IMR-90 (cell line): Measurements from ENCODE around the gene HGF. TPM values are rescaled to one million over a fixed set of nuclear protein-coding genes. Genes with fewer than 3 reads are reported as not detected.

Experiments
- ATAC-seq: fragments of 200-7000 bp; cut with Tn5 transposase; 2 replicates; pipeline ENCODE4 v1.9.1; 2020; ENCODE audit warnings: low read depth, mild to moderate bottlenecking, moderate library complexity
- BruUV-seq: library from RNA; stranded (reverse); fragments of 400-500 nt; replicated peaks from 2 replicates; lab custom pipeline; 2021; lab: Mats Ljungman, UMichigan
- CTCF ChIA-PET: fragments of 300-600 bp; formaldehyde crosslinking; extraction: SDS; loops from one replicate; lab custom pipeline; 2021; ENCODE audit warnings: antibody characterized with exemption; lab: Yijun Ruan, JAX
- POLR2A ChIA-PET: fragments of 300-600 bp; sonication (Branson Sonifier 250); formaldehyde crosslinking; loops from one replicate; lab custom pipeline; 2022; ENCODE audit warnings: antibody characterized with exemption; ENCODE audit not compliant: unreplicated experiment; lab: Charles Lee
- DNase-seq: peaks from one replicate; pipeline ENCODE4 v3.0.0; 2013
- H2AFZ ChIP-seq: replicated peaks from 2 replicates; pipeline ENCODE3; 2013; ENCODE audit warnings: low read length, mild to moderate bottlenecking; ENCODE audit not compliant: poor library complexity
- H2AK5ac ChIP-seq: 2 replicates; pipeline ENCODE4 v1.6.1; 2013; ENCODE audit warnings: low read depth, low read length, inconsistent platforms
- H2AK9ac ChIP-seq: replicated peaks from 2 replicates; pipeline ENCODE3; 2013; ENCODE audit warnings: mild to moderate bottlenecking, low read depth, low read length, moderate library complexity; ENCODE audit not compliant: poor library complexity
- H2BK120ac ChIP-seq: 2 replicates; pipeline ENCODE4 v1.6.1; 2013; ENCODE audit warnings: low read depth, low read length, inconsistent platforms
- H2BK15ac ChIP-seq: 3 replicates; pipeline ENCODE4 v1.6.1; 2013; ENCODE audit warnings: low read depth, low read length, inconsistent platforms
- H2BK20ac ChIP-seq: 2 replicates; pipeline ENCODE4 v1.6.1; 2013; ENCODE audit warnings: low read depth, mild to moderate bottlenecking, inconsistent platforms, low read length, moderate library complexity
- H2BK5ac ChIP-seq: 2 replicates; pipeline ENCODE4 v1.6.1; 2013; ENCODE audit warnings: mild to moderate bottlenecking, low read depth, low read length, inconsistent platforms; ENCODE audit not compliant: poor library complexity, severe bottlenecking
- H3K14ac ChIP-seq: replicated peaks from 2 replicates; pipeline ENCODE4 v1.6.1; 2013; ENCODE audit warnings: low read depth, low read length, inconsistent platforms
- H3K18ac ChIP-seq: 2 replicates; pipeline ENCODE4 v1.6.1; 2013; ENCODE audit warnings: low read depth, low read length, control low read depth
- H3K23ac ChIP-seq: 2 replicates; pipeline ENCODE4 v1.6.1; 2013; ENCODE audit warnings: low read depth, low read length, inconsistent platforms
- H3K27ac ChIP-seq: 2 replicates; pipeline ENCODE4 v1.5.1; 2013; ENCODE audit warnings: mild to moderate bottlenecking, control low read depth, low read length; ENCODE audit not compliant: insufficient read depth
- H3K27me3 ChIP-seq: 2 replicates; pipeline ENCODE4 v1.6.1; 2013; ENCODE audit warnings: low read length; ENCODE audit not compliant: control insufficient read depth, insufficient read depth
- H3K36me3 ChIP-seq: 2 replicates; pipeline ENCODE4 v1.6.1; 2013; ENCODE audit warnings: low read length, mixed read lengths; ENCODE audit not compliant: control insufficient read depth, insufficient read depth
- H3K4ac ChIP-seq: 2 replicates; pipeline ENCODE4 v1.6.1; 2013; ENCODE audit warnings: low read depth, low read length, inconsistent platforms
- H3K4me1 ChIP-seq: 2 replicates; pipeline ENCODE4 v1.6.1; 2013; ENCODE audit warnings: low read length, mixed read lengths; ENCODE audit not compliant: control insufficient read depth, insufficient read depth
- H3K4me2 ChIP-seq: 2 replicates; pipeline ENCODE4 v1.6.1; 2013; ENCODE audit warnings: low read depth, mild to moderate bottlenecking, control low read depth, low read length, moderate library complexity
- H3K4me3 ChIP-seq: 2 replicates; pipeline ENCODE4 v1.5.1; 2013; ENCODE audit warnings: low read depth, mild to moderate bottlenecking, control low read depth, low read length, moderate library complexity; ENCODE audit not compliant: insufficient read depth
- H3K56ac ChIP-seq: 2 replicates; pipeline ENCODE4 v1.6.1; 2013; ENCODE audit warnings: low read length, inconsistent platforms; ENCODE audit not compliant: insufficient read depth; ENCODE audit errors: extremely low read depth
- H3K79me1 ChIP-seq, 2 experiments: 2 replicates each; pipeline ENCODE4 v1.6.1; 2013; ENCODE audit warnings: low read length in 2 of 2, inconsistent platforms in 1 of 2, low read depth in 1 of 2
- H3K9ac ChIP-seq: 2 replicates; pipeline ENCODE4 v1.6.1; 2013; ENCODE audit warnings: low read depth, low read length, control low read depth
- H3K9me1 ChIP-seq: 2 replicates; pipeline ENCODE4 v1.6.1; 2013; ENCODE audit warnings: low read length, inconsistent platforms; ENCODE audit not compliant: insufficient read depth
- H3K9me3 ChIP-seq: 2 replicates; pipeline ENCODE4 v1.6.1; 2013; ENCODE audit warnings: low read length; ENCODE audit not compliant: control insufficient read depth, insufficient read depth
- H4K20me1 ChIP-seq: 2 replicates; pipeline ENCODE4 v1.6.1; 2013; ENCODE audit warnings: low read length, inconsistent platforms; ENCODE audit not compliant: insufficient read depth
- H4K5ac ChIP-seq: 2 replicates; pipeline ENCODE4 v1.6.1; 2013; ENCODE audit warnings: mild to moderate bottlenecking, low read depth, low read length, control low read depth
- H4K8ac ChIP-seq, 2 experiments: 2 replicates each; pipeline ENCODE4 v1.6.1; 2013; ENCODE audit warnings: low read depth in 2 of 2, low read length in 2 of 2, control low read depth in 1 of 2, inconsistent platforms in 1 of 2
- H4K91ac ChIP-seq: 2 replicates; pipeline ENCODE4 v1.6.1; 2013; ENCODE audit warnings: low read depth, low read length, inconsistent platforms; ENCODE audit not compliant: insufficient read depth
- CEBPB ChIP-seq: IDR thresholded peaks from 2 replicates; pipeline ENCODE4 v1.6.1; 2012; ENCODE audit warnings: low read depth, low read length, improper control_type of control experiment
- CHD1 ChIP-seq: IDR thresholded peaks from 2 replicates; pipeline ENCODE4 v1.6.1; 2012; ENCODE audit warnings: low read depth, low read length, improper control_type of control experiment
- CTCF ChIP-seq: conservative IDR thresholded peaks from 2 replicates; pipeline ENCODE4 v1.5.1; 2012; ENCODE audit warnings: mild to moderate bottlenecking, low read depth, low read length, improper control_type of control experiment
- FOS ChIP-seq: fragments of 150-350 bp; IDR thresholded peaks from 2 replicates; pipeline ENCODE4 v1.6.1; 2016; ENCODE audit warnings: low read depth, low read length
- MXI1 ChIP-seq: IDR thresholded peaks from 2 replicates; pipeline ENCODE4 v1.6.1; 2012; ENCODE audit warnings: low read depth, mild to moderate bottlenecking, low read length, moderate library complexity, borderline replicate concordance
- NFE2L2 ChIP-seq: fragments of 150-350 bp; IDR thresholded peaks from 2 replicates; pipeline ENCODE4 v1.6.1; 2016; ENCODE audit warnings: low read depth, mild to moderate bottlenecking, low read length
- RCOR1 ChIP-seq: IDR thresholded peaks from 2 replicates; pipeline ENCODE4 v1.6.1; 2012; ENCODE audit warnings: mild to moderate bottlenecking, low read length, improper control_type of control experiment; ENCODE audit not compliant: insufficient replicate concordance
- WGBS, 2 experiments: methylation state at CpG; one replicate each; pipeline versions ENCODE4 v1.1.5 to v1.1.7; 2013; ENCODE audit warnings: missing lambda C conversion rate in 2 of 2; ENCODE audit not compliant: insufficient read length in 1 of 2; ENCODE audit errors: extremely low coverage in 2 of 2; 5-methylcytosine and 5-hydroxymethylcytosine counted together
- dilution Hi-C: fragments of 300-500 bp; cut with HindIII; formaldehyde crosslinking; loops from one replicate; pipeline ENCODE4 v1.14.3; 2018; ENCODE audit warnings: low sequenced_read_pairs; ENCODE audit not compliant: unreplicated experiment
- in situ Hi-C: fragments of 300-500 bp; cut with MboI; formaldehyde crosslinking; loops from 3 replicates; pipeline ENCODE4 v1.14.3; 2019; ENCODE audit warnings: low sequenced_read_pairs, inconsistent platforms, mixed read lengths
- intact Hi-C: fragments of 100-400 bp; cut with micrococcal nuclease; formaldehyde crosslinking; loops from 2 replicates; pipeline ENCODE4 v1.10.0; 2022
- polyA plus RNA-seq, 3 experiments: library from polyadenylated mRNA; depleted of rRNA; stranded (reverse); fragments of >200 nt; gene quantifications; 2 replicates each; pipeline ENCODE4 v1.2.3, GENCODE V29; 2012; ENCODE audit warnings: low replicate concordance in 1 of 3
- total RNA-seq: library from RNA; depleted of rRNA; stranded (reverse); fragments of >200 nt; gene quantifications from 2 replicates; pipeline ENCODE4 v1.2.3, GENCODE V29; 2012

The HGF gene
- total and polyA plus RNA-seq, 2 of the 4 experiments (the other 2 are of a cell fraction) = 16.8 to 50.9 TPM

- peak overlapping the region; percentile 85; the same call in 1 of the 2 replicates for H3K18ac ChIP-seq
- H3K4me2 ChIP-seq = peak overlapping the region; percentile 45; the same call in 1 of the 2 replicates
- H3K4me3 ChIP-seq = no peak overlapping the region
- DNase-seq = peak; percentile 89
- H3K9ac ChIP-seq = no peak overlapping the region
- H3K23ac ChIP-seq = peak overlapping the region; percentile 8
- H3K27ac ChIP-seq = no peak overlapping the region
- ChIA-PET CTCF (interaction anchor here (1.6 kb wide), 1 partner anchor 27 kb away, joined by 5 read pairs; no protein-coding TSS in a partner anchor), POLR2A (interaction anchor here (0.5 kb wide), 1 partner anchor 10 kb away, joined by 3 read pairs; no protein-coding TSS in a partner anchor)
- intact Hi-C loops = loop anchor here (5.0 kb wide), 1 partner anchor 190 kb away; no protein-coding TSS in a partner anchor
- peak overlapping the region; percentile 80 to 91 for H4K8ac ChIP-seq
- TF ChIP-seq CTCF (no peak), RCOR1 (peak; percentile 51), CHD1 (no peak), CEBPB (peak; percentile 55; the same call in 1 of the 2 replicates), NFE2L2 (0 out of 2 replicates have a peak, but pooled peaks have one; percentile 2), FOS (0 out of 2 replicates have a peak, but pooled peaks have one; percentile 19), MXI1 (0 out of 2 replicates have a peak, but pooled peaks have one; percentile 17)
- H3K9me1 ChIP-seq = peaks cover 3% of the 10 kb centered on the region; the same call in 1 of the 2 replicates
- H3K4ac ChIP-seq = peak overlapping the region; percentile 85
- peak overlapping the region; percentile 25; the same call in 1 of the 2 replicates for H3K56ac ChIP-seq
- peak overlapping the region; percentile 36; the same call in 2 of the 3 replicates for H2BK15ac ChIP-seq
- peak overlapping the region; percentile 52 for H2AFZ ChIP-seq
- H3K9me3 ChIP-seq = no peaks in the 10 kb centered on the region
- in situ Hi-C loops = no loop called here
- peaks cover 10% of the 10 kb centered on the region; the same call in 1 of the 2 replicates for H3K4me1 ChIP-seq
- peak overlapping the region; percentile 90 for H2BK120ac ChIP-seq
- H3K14ac ChIP-seq = peak overlapping the region; percentile 75
- H4K91ac ChIP-seq = peak overlapping the region; percentile 86
- no peaks in the 10 kb centered on the region for H4K20me1 ChIP-seq
- WGBS, 2 experiments = 21% methylated on average over 2 of the region's 3 CpGs; no CpG with 5 or more reads in 1 of the 2 experiments
- ATAC-seq = peak; percentile 65
- no peaks in the 10 kb centered on the region for H3K36me3 ChIP-seq
- 0 out of 2 replicates have a peak overlapping the region, but pooled peaks have one; percentile 80 for H2AK5ac ChIP-seq
- H3K27me3 ChIP-seq = no peaks in the 10 kb centered on the region
- H2BK5ac ChIP-seq = peak overlapping the region; percentile 93
- BruUV-seq = no TSS peak
- dilution Hi-C loops = no loop called here
- H3K79me1 ChIP-seq = no peaks in the 10 kb centered on the region
- no peak overlapping the region for H2AK9ac ChIP-seq
- peak overlapping the region; percentile 90; the same call in 1 of the 2 replicates for H2BK20ac ChIP-seq
- H4K5ac ChIP-seq = peak overlapping the region; percentile 90; the same call in 1 of the 2 replicates
These were observed 77.5 kb downstream of the HGF start for GRCh38 chr7:81692146-81692905.
